Liver (tissue), 3 donors: ENCODE results near the gene TRIM6.

Source experiments
- ATF3 ChIP-seq: IDR thresholded peaks from 2 replicates; pipeline ENCODE4 v1.6.1; 2016; ENCODE audit warnings: antibody characterized with exemption
- CTCF ChIP-seq: fragments of 150-350 bp; IDR thresholded peaks from 2 replicates; pipeline ENCODE4 v1.5.1; 2017; ENCODE audit warnings: improper control_type of control experiment, low read depth, low read length; ENCODE audit not compliant: missing input control
- MAX ChIP-seq: IDR thresholded peaks from 2 replicates; pipeline ENCODE4 v1.6.1; 2016; ENCODE audit warnings: antibody characterized with exemption
- REST ChIP-seq: IDR thresholded peaks from 2 replicates; pipeline ENCODE4 v1.6.1; 2016; ENCODE audit warnings: antibody characterized with exemption, mild to moderate bottlenecking
- TAF1 ChIP-seq: conservative IDR thresholded peaks from 2 replicates; pipeline ENCODE4 v1.6.1; 2016; ENCODE audit warnings: antibody characterized with exemption, mild to moderate bottlenecking
- donor health status: healthy.
- donor health status: healthy.

GRCh38 chr11:5575152-5575551 is 21.3 kb upstream of the TRIM6 start:
- no peak for TF ChIP-seq CTCF
- TF ChIP-seq REST, result no peak
- TF ChIP-seq TAF1, result no peak
- no peak for TF ChIP-seq MAX
- no peak for TF ChIP-seq ATF3
